Endothelial cell of umbilical vein (primary cell): Measurements from ENCODE around the gene PLA2G6. TPM values are rescaled to one million over a fixed set of nuclear protein-coding genes. Genes with fewer than 3 reads are reported as not detected.

Experiments used
- BruUV-seq: library from RNA; stranded (reverse); fragments of 400-500 nt; replicated peaks from 2 replicates; lab custom pipeline; 2021; lab: Mats Ljungman, UMichigan
- CTCF ChIA-PET: fragments of 300-600, 350-600 bp; sonication (Branson Sonifier 250); formaldehyde crosslinking; loops from one replicate; lab custom pipeline; 2021; ENCODE audit warnings: antibody characterized with exemption, inconsistent platforms; lab: Charles Lee
- POLR2A ChIA-PET: fragments of 300-600, 350-600 bp; sonication (Branson Sonifier 250); formaldehyde crosslinking; loops from one replicate; lab custom pipeline; 2021; ENCODE audit warnings: antibody characterized with exemption, inconsistent platforms; lab: Charles Lee
- DNase-seq: peaks from one replicate; pipeline ENCODE4 v3.0.0-alpha.2; 2011; ENCODE audit warnings: low read depth, low spot score
- FAIRE-seq: peaks from 2 replicates; lab custom pipeline; 2011; peaks lifted over from hg19 to GRCh38; lab: Jason Lieb, UNC
- H2AFZ ChIP-seq: 2 replicates; pipeline ENCODE4 v1.6.0; 2012; ENCODE audit warnings: low read depth, low read length, control low read depth, inconsistent platforms
- H3K27ac ChIP-seq: 2 replicates; pipeline ENCODE4 v1.5.1; 2011; ENCODE audit warnings: low read depth, mild to moderate bottlenecking, control low read depth, low read length, moderate library complexity; ENCODE audit not compliant: insufficient read depth
- H3K27me3 ChIP-seq, 2 experiments: 2 replicates each; pipeline versions ENCODE4 v1.6.0 to v1.6.1; 2011; ENCODE audit warnings: low read length in 2 of 2, mixed read lengths in 1 of 2; ENCODE audit not compliant: control insufficient read depth in 2 of 2, insufficient read depth in 2 of 2
- H3K36me3 ChIP-seq, 2 experiments: 2 replicates in 1 of 2; 3 replicates in 1 of 2; pipeline ENCODE4 v1.5.1; 2011; ENCODE audit warnings: low read length in 2 of 2, mild to moderate bottlenecking in 1 of 2, moderate library complexity in 1 of 2; ENCODE audit not compliant: control insufficient read depth in 2 of 2, insufficient read depth in 2 of 2; ENCODE audit errors: extremely low read depth in 1 of 2
- H3K4me1 ChIP-seq: 3 replicates; pipeline ENCODE4 v1.5.1; 2011; ENCODE audit warnings: mild to moderate bottlenecking, low read length; ENCODE audit not compliant: control insufficient read depth, insufficient read depth; ENCODE audit errors: extremely low read depth
- H3K4me2 ChIP-seq: 2 replicates; pipeline ENCODE4 v1.6.1; 2011; ENCODE audit warnings: low read length, control low read depth, mixed read lengths; ENCODE audit not compliant: insufficient read depth
- H3K4me3 ChIP-seq, 3 experiments: fragments of 200-600 bp in 1 of 3; sonication (generic), shearing (Covaris generic) in 1 of 3; replicated peaks in 1 of 3; 2 replicates each; pipeline ENCODE4 v1.5.1; 2011 to 2016; ENCODE audit warnings: control low read depth in 3 of 3, low read length in 3 of 3, mild to moderate bottlenecking in 2 of 3, inconsistent platforms in 1 of 3, low read depth in 1 of 3, moderate library complexity in 1 of 3; ENCODE audit not compliant: insufficient read depth in 1 of 3
- H3K79me2 ChIP-seq: 2 replicates; pipeline ENCODE4 v1.6.0; 2012; ENCODE audit warnings: low read length, inconsistent platforms; ENCODE audit not compliant: control insufficient read depth, insufficient read depth
- H3K9ac ChIP-seq: replicated peaks from 2 replicates; pipeline ENCODE3; 2011; ENCODE audit warnings: low read length, control low read depth; ENCODE audit not compliant: insufficient read depth; ENCODE audit errors: extremely low read depth
- H3K9me1 ChIP-seq: replicated peaks from 3 replicates; pipeline ENCODE4 v1.6.0; 2011; ENCODE audit warnings: mild to moderate bottlenecking, low read length; ENCODE audit not compliant: control insufficient read depth, insufficient read depth; ENCODE audit errors: extremely low read depth
- H3K9me3 ChIP-seq: replicated peaks from 2 replicates; pipeline ENCODE4 v1.5.1; 2012; ENCODE audit warnings: low read length, inconsistent platforms; ENCODE audit not compliant: control insufficient read depth, insufficient read depth
- H4K20me1 ChIP-seq: replicated peaks from 2 replicates; pipeline ENCODE3; 2011; ENCODE audit warnings: mild to moderate bottlenecking, low read length; ENCODE audit not compliant: control insufficient read depth, insufficient read depth; ENCODE audit errors: extremely low read depth
- CTCF ChIP-seq, 2 donors: IDR thresholded peaks; 1 replicate in 1 of 2; 2 replicates in 1 of 2; pipeline ENCODE4 v1.5.1; 2011; ENCODE audit warnings: low read length in 2 of 2, mild to moderate bottlenecking in 2 of 2, moderate library complexity in 2 of 2, control low read depth in 1 of 2, inconsistent platforms in 1 of 2, low read depth in 1 of 2; ENCODE audit not compliant: insufficient read depth in 1 of 2; ENCODE audit errors: extremely low read depth in 1 of 2
- EZH2 ChIP-seq: IDR thresholded peaks from 2 replicates; pipeline ENCODE4 v1.6.1; 2012; ENCODE audit warnings: borderline replicate concordance, low read depth, mild to moderate bottlenecking, moderate library complexity, low read length, inconsistent platforms; ENCODE audit not compliant: severe bottlenecking
- GATA2 ChIP-seq: IDR thresholded peaks from 2 replicates; pipeline ENCODE4 v1.7.0; 2011; ENCODE audit warnings: low read depth, mild to moderate bottlenecking, moderate library complexity, mixed read lengths, low read length; ENCODE audit not compliant: insufficient read length, insufficient read depth
- JUN ChIP-seq: IDR thresholded peaks from 2 replicates; pipeline ENCODE4 v1.6.1; 2011; ENCODE audit warnings: borderline replicate concordance, low read depth; ENCODE audit not compliant: insufficient read length, insufficient read depth
- POLR2A ChIP-seq: IDR thresholded peaks from 2 replicates; pipeline ENCODE4 v1.6.1; 2012; ENCODE audit warnings: low read depth, mild to moderate bottlenecking, control low read depth, low read length
- POLR2AphosphoS5 ChIP-seq: IDR thresholded peaks from 2 replicates; pipeline ENCODE4 v1.6.1; 2012; ENCODE audit warnings: low read depth, mild to moderate bottlenecking, control low read depth, low read length, moderate library complexity; ENCODE audit not compliant: insufficient read depth
- dilution Hi-C: fragments of 300-500 bp; cut with MboI; formaldehyde crosslinking; loops from one replicate; pipeline ENCODE4 v1.15.0; 2019; ENCODE audit warnings: low sequenced_read_pairs; ENCODE audit not compliant: extremely low pct_ligation_motif_present
- intact Hi-C: fragments of 100-400 bp; cut with micrococcal nuclease; formaldehyde crosslinking; loops from one replicate; pipeline ENCODE4 v1.10.0; 2022
- polyA plus RNA-seq, 4 experiments: library from polyadenylated mRNA; depleted of rRNA in 3 of 4; stranded (reverse) in 3 of 4; unstranded in 1 of 4; fragments of >200 nt; gene quantifications; 2 replicates each; pipeline versions ENCODE4 v1.2.1 to v1.2.3, GENCODE V29; 2011 to 2012; ENCODE audit warnings: missing spikeins in 1 of 4
- total RNA-seq: library from RNA; stranded (reverse); gene quantifications from 2 replicates; pipeline ENCODE4 v1.2.3, GENCODE V29; 2021

Gene PLA2G6
- total and polyA plus RNA-seq, 2 donors (not counting 3 experiments of a cell fraction or from before 2014, with no cell fraction given), result 6.6 to 10.3 TPM

- POLR2A ChIA-PET, result no interaction called here
- DNase-seq (no peak), FAIRE-seq (no peak)
- Histone ChIP-seq H3K27me3 (peaks cover 6 to 12% of the 10 kb centered on the region in 2 experiments), H3K36me3 (no peaks in the 10 kb centered on the region), H3K4me1 (no peaks in the 10 kb centered on the region), H3K79me2 (no peaks in the 10 kb centered on the region), H3K27ac (no peak overlapping the region), H2AFZ (no peak overlapping the region), H3K9me3 (no peaks in the 10 kb centered on the region), H4K20me1 (no peaks in the 10 kb centered on the region), H3K4me2 (no peak overlapping the region), H3K9ac (no peak overlapping the region), H3K9me1 (no peaks in the 10 kb centered on the region), H3K4me3 (no peak overlapping the region)
- no TSS peak for BruUV-seq
- TF ChIP-seq POLR2AphosphoS5 (no peak), JUN (no peak), GATA2 (no peak), POLR2A (no peak), CTCF (IDR thresholded peaks at IDR 0.05; ENCODE audit: extremely low read depth in 1 of 2, insufficient read depth in 1 of 2, low read depth in 1 of 2, low read length in 2 of 2) (no peak), EZH2 (no peak)
- intact Hi-C loops, result no loop called here
- CTCF ChIA-PET, result interaction anchor here (1.1 to 1.6 kb wide), 3 partner anchors 8 to 11 kb away, joined by 3 to 5 read pairs (median 3); no protein-coding TSS in a partner anchor
- dilution Hi-C loops, result no loop called here
Observed at GRCh38 chr22:38089474-38089851, 92.2 kb downstream of the PLA2G6 start.
